Heart left ventricle (tissue), 16 donors: ENCODE data around the gene AHCYL2. TPM values are rescaled to one million over a fixed set of nuclear protein-coding genes. Genes with fewer than 3 reads are reported as not detected.
"Not testable (repeated sequence)": the region's sequence is repeated elsewhere in the genome, so short reads cannot be mapped to it uniquely, and the experiment has no call there.

Experiments used
- ATAC-seq, 4 donors: fragments of 200-7000 bp; cut with Tn5 transposase; one replicate each; pipeline ENCODE4 v1.9.1; 2020 to 2022; ENCODE audit warnings: moderate library complexity in 4 of 4, mild to moderate bottlenecking in 3 of 4, moderate number of reproducible peaks in 1 of 4
- DNase-seq, 5 donors: peaks; one replicate each; pipeline ENCODE4 v3.0.0-alpha.2; 2020
- H3K27ac ChIP-seq, 12 donors: fragments of 200-600 bp; sonication (generic) in 4 of 12; one replicate each; pipeline versions ENCODE4 v1.5.0 to v1.8.0; 2016 to 2022; ENCODE audit warnings: mild to moderate bottlenecking in 2 of 12
- H3K27me3 ChIP-seq, 9 donors: fragments of 200-600 bp; sonication (generic) in 2 of 9; one replicate each; pipeline versions ENCODE4 v1.5.1 to v1.8.0; 2016 to 2022; ENCODE audit warnings: mild to moderate bottlenecking in 3 of 9
- H3K36me3 ChIP-seq, 9 donors: fragments of 200-600 bp; sonication (generic) in 2 of 9; one replicate each; pipeline versions ENCODE4 v1.5.0 to v1.8.0; 2018 to 2022; ENCODE audit warnings: mild to moderate bottlenecking in 2 of 9
- H3K4me1 ChIP-seq, 12 donors: fragments of 200-600 bp; sonication (generic) in 4 of 12; one replicate each; pipeline versions ENCODE4 v1.5.0 to v1.8.0; 2016 to 2022; ENCODE audit warnings: mild to moderate bottlenecking in 3 of 12
- H3K4me3 ChIP-seq, 12 donors: fragments of 200-600 bp; sonication (generic) in 4 of 12; one replicate each; pipeline versions ENCODE4 v1.5.0 to v1.8.0; 2017 to 2022; ENCODE audit warnings: mild to moderate bottlenecking in 9 of 12, moderate library complexity in 4 of 12
- H3K9me3 ChIP-seq, 12 donors: fragments of 200-600 bp; sonication (generic) in 4 of 12; one replicate each; pipeline versions ENCODE4 v1.5.0 to v1.8.0; 2016 to 2022; ENCODE audit warnings: mild to moderate bottlenecking in 1 of 12
- POLR2A ChIP-seq, 2 donors: fragments of 450-650 bp; IDR thresholded peaks; one replicate each; pipeline ENCODE4 v1.6.1; 2017; ENCODE audit warnings: antibody characterized with exemption in 2 of 2, mild to moderate bottlenecking in 2 of 2, moderate library complexity in 2 of 2
- WGBS, 4 donors: extraction: QIAGEN DNeasy Blood & Tissue Kit in 2 of 4; methylation state at CpG; one replicate each; pipeline versions ENCODE4 v1.1.5 to v1.1.7; 2013 to 2018; 5-methylcytosine and 5-hydroxymethylcytosine counted together
- intact Hi-C, 10 donors: fragments of 100-400 bp; cut with DNase I; formaldehyde crosslinking; loops; one replicate each; pipeline versions ENCODE4 v1.11.1 to v1.14.2; 2022
- polyA plus RNA-seq, 2 donors: library from polyadenylated mRNA; stranded (reverse); fragments of 200-250 nt; gene quantifications; one replicate each; pipeline ENCODE4 v1.2.3, GENCODE V29; 2013
- total RNA-seq, 9 donors: library from RNA; depleted of rRNA in 2 of 9; stranded (reverse); fragments of >200 nt in 2 of 9; fragmentation: NEBNext Ultra II Directional in 3 of 9; extraction: Animal tissue kit (Norgen Biotek cat#: 25700) in 3 of 9; gene quantifications; one replicate each; pipeline versions ENCODE4 v1.1.0 to v1.2.4, GENCODE V29; 2016 to 2023
- TF ChIP-seq, protein P1 (sequence below), 12 donors: fragments of 200-600 bp; sonication (generic) in 4 of 12; IDR thresholded peaks; one replicate each; pipeline versions ENCODE4 v1.5.0 to v1.8.0; 2018 to 2022; ENCODE audit warnings: antibody characterized with exemption in 12 of 12, mild to moderate bottlenecking in 5 of 12
- donor health status: ischemic (EF 13 %, LVEDD 7.1; RV severe dilation, severe dysfunction).
- donor health status: healthy with polysubstance abuse.
- donor health status: DM: no; HTN: yes; CAD: no.
- donor health status: DM: no; HTN: no; CAD: no.
- donor health status: ischemic (EF 25% LVEDD 6.9; RV normal size, moderate dysfunction).
- donor health status: ischemic (EF 25% LVEDD 5.7; RV mildly dilated, moderate dysfunction).
- donor health status: healthy.
- donor health status: DM: yes; HTN: yes; CAD: no.
- donor health status: ischemic (EF 35%, LVEDD 5.7; RV mildly dilated, moderate dysfunction).
- donor health status: nonischemic (EF 11% LVEDD 7.7; RV severe dilation, severe dysfunction).
- donor health status: DM: yes; HTN: yes; CAD: no.
- donor health status: PGD.
- donor health status: ischemic (EF 29% LVEDD 5.4; RV normal size, mild dysfunction).
- donor health status: nonischemic (EF 23%, LVEDD 6.1; RV moderate dilation, normal function).

Gene AHCYL2
- total and polyA plus RNA-seq, 11 donors, result 1.3 to 7.6 (median 6.2) TPM

- Histone ChIP-seq H3K27ac (no peak overlapping the region), H3K9me3 (no peaks in the 10 kb centered on the region), H3K4me1 (peaks cover 0 to 10% (median 0%) of the 10 kb centered on the region in 12 donors), H3K27me3 (no peaks in the 10 kb centered on the region), H3K4me3 (no peak overlapping the region), H3K36me3 (peaks cover 0 to 36% (median 10%) of the 10 kb centered on the region in 9 donors)
- DNase-seq, result no peak
- ATAC-seq, result no peak
- intact Hi-C loops, result no loop called here
- no peak for TF ChIP-seq POLR2A (IDR thresholded peaks at IDR 0.05)
- TF ChIP-seq, protein P1, sequence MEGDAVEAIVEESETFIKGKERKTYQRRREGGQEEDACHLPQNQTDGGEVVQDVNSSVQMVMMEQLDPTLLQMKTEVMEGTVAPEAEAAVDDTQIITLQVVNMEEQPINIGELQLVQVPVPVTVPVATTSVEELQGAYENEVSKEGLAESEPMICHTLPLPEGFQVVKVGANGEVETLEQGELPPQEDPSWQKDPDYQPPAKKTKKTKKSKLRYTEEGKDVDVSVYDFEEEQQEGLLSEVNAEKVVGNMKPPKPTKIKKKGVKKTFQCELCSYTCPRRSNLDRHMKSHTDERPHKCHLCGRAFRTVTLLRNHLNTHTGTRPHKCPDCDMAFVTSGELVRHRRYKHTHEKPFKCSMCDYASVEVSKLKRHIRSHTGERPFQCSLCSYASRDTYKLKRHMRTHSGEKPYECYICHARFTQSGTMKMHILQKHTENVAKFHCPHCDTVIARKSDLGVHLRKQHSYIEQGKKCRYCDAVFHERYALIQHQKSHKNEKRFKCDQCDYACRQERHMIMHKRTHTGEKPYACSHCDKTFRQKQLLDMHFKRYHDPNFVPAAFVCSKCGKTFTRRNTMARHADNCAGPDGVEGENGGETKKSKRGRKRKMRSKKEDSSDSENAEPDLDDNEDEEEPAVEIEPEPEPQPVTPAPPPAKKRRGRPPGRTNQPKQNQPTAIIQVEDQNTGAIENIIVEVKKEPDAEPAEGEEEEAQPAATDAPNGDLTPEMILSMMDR (IDR thresholded peaks at IDR 0.05), result no peak
Observed at GRCh38 chr7:129405527-129405926, 180.7 kb downstream of the AHCYL2 start.

DNA sequence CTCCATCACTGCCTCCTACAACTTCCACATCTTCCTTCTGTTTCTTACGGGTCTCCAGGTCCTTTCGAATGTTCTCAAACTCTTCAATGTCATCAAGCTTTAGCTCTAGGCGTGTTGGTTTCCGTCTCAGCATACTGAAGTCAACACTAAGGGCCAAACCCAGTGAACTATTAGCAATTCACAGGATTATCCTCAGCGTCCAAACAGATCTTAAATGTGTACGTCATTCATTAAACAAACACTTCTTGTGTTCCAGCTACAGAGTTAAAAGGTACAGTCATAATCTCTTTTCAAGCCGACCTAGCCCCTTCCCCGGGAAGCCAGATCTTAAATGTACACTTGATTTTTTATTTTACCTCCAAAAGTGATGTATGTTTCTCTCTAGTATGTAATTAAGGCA, 185.4 kb downstream of the AHCYL2 start:
- H3K27me3 ChIP-seq, H3K9me3 ChIP-seq, H3K4me1 ChIP-seq, intact Hi-C loops, DNase-seq, ATAC-seq, H3K4me3 ChIP-seq, H3K27ac ChIP-seq: not testable (repeated sequence)
- peaks cover 0 to 33% (median 15%) of the 10 kb centered on the region in 9 donors for H3K36me3 ChIP-seq
- 89 to 96% (median 94%) methylated on average over 8 of the region's 8 CpGs for WGBS, 4 donors

GRCh38 chr7:129412501-129412900, 187.7 kb downstream of the AHCYL2 start:
- WGBS, 4 donors, result 94 to 99% (median 96%) methylated on average over 4 of the region's 4 CpGs
- no peaks in the 10 kb centered on the region for H3K9me3 ChIP-seq
- intact Hi-C loops, result no loop called here
- H3K4me1 ChIP-seq, result no peaks in the 10 kb centered on the region
- no peaks in the 10 kb centered on the region for H3K27me3 ChIP-seq
- TF ChIP-seq, protein P1 (IDR thresholded peaks at IDR 0.05), result no peak
- no peak for TF ChIP-seq POLR2A (IDR thresholded peaks at IDR 0.05)
- no peak overlapping the region for H3K27ac ChIP-seq
- no peak overlapping the region for H3K4me3 ChIP-seq
- H3K36me3 ChIP-seq, result peaks cover 0 to 32% (median 8%) of the 10 kb centered on the region in 9 donors
- no peak for ATAC-seq
- no peak for DNase-seq

DNA sequence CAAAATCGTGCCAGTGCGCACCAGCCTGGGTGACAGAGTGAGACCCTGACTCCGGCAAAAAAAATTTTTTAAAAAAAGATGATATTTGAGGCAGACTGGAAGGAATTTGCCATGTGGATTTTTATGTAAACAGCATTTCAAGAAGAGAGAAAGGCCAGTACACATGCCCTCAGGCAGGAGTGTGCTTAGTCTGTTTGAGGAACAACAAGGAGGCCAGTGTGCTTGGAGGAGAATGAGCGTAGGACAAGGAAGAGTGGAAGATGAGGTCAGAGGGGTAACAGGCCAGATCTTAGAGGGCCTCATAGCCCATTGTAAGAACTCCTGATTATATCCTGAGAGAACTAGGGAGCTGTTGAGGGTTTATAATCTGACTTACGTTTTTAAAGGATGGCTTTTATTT, 192.2 kb downstream of the AHCYL2 start:
- DNase-seq (no peak), ATAC-seq (no peak)
- no peak for TF ChIP-seq POLR2A (IDR thresholded peaks at IDR 0.05)
- TF ChIP-seq, protein P1 (IDR thresholded peaks at IDR 0.05), result no peak
- no peaks in the 10 kb centered on the region for H3K27me3 ChIP-seq
- H3K36me3 ChIP-seq, result peaks cover 0 to 27% (median 6%) of the 10 kb centered on the region in 9 donors
- intact Hi-C loops, result no loop called here
- peaks cover 0 to 5% (median 0%) of the 10 kb centered on the region in 12 donors for H3K4me1 ChIP-seq
- WGBS, 4 donors, result 89 to 96% (median 94%) methylated on average over 5 of the region's 5 CpGs
- no peak overlapping the region for H3K27ac ChIP-seq
- no peak overlapping the region for H3K4me3 ChIP-seq
- H3K9me3 ChIP-seq, result no peaks in the 10 kb centered on the region

DNA sequence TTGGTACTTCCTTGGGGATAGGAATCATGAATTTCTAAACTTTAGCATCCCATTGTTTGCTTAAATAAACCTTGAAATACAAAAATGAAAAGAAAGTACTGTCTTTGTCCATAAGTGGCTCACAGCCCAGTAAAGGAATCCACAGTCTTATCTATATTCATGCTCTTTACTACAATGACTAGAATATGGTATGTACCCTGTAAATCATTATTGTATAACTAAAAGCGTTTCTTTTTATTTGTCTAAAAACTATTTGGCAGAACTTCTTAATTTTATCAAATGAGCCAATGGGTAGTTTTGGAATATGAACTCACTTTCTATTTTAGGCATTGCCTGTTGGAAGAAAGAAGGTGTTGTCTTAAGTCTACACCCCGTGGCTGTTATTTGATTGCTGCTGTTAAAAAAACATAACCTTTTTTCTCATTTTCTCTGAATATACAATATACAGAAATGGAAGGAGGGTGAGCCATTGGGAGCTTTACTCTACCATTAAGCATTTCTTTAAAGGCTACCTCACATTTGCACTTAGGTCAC, 197.0 kb downstream of the AHCYL2 start:
- TF ChIP-seq, protein P1 (IDR thresholded peaks at IDR 0.05), result no peak
- no peak for TF ChIP-seq POLR2A (IDR thresholded peaks at IDR 0.05)
- ATAC-seq (peak in 2 of 4 donors; percentile 43 to 63), DNase-seq (no peak)
- Histone ChIP-seq H3K27me3 (no peaks in the 10 kb centered on the region), H3K27ac (peak overlapping the region in 3 of 12 donors; percentile 16 to 55 (median 37)), H3K4me1 (peaks cover 0 to 21% (median 0%) of the 10 kb centered on the region in 12 donors), H3K36me3 (peaks cover 0 to 38% (median 16%) of the 10 kb centered on the region in 9 donors), H3K9me3 (no peaks in the 10 kb centered on the region), H3K4me3 (no peak overlapping the region)
- intact Hi-C loops, result no loop called here
- WGBS, 4 donors, result 21 to 31% (median 30%) methylated on average over 2 of the region's 2 CpGs
